Skeletal muscle tissue (tissue), 4 donors: ENCODE data around the gene ME2. TPM values are rescaled to one million over a fixed set of nuclear protein-coding genes. Genes with fewer than 3 reads are reported as not detected.
"Not testable (repeated sequence)": the region's sequence is repeated elsewhere in the genome, so short reads cannot be mapped to it uniquely, and the experiment has no call there.

Experiments
- H3K27ac ChIP-seq: one replicate; pipeline ENCODE4 v1.7.0; 2013; ENCODE audit warnings: mild to moderate bottlenecking, low read depth, low read length, inconsistent platforms
- H3K27me3 ChIP-seq, 3 donors: one replicate each; pipeline ENCODE4 v1.7.0; 2013; ENCODE audit warnings: low read length in 3 of 3; ENCODE audit not compliant: control insufficient read depth in 3 of 3, insufficient read depth in 3 of 3
- H3K36me3 ChIP-seq, 3 donors: one replicate each; pipeline ENCODE4 v1.7.0; 2013; ENCODE audit warnings: low read length in 3 of 3; ENCODE audit not compliant: control insufficient read depth in 3 of 3, insufficient read depth in 3 of 3
- H3K4me1 ChIP-seq, 3 donors: one replicate each; pipeline ENCODE4 v1.7.0; 2013; ENCODE audit warnings: low read length in 3 of 3, mild to moderate bottlenecking in 3 of 3; ENCODE audit not compliant: control insufficient read depth in 3 of 3, insufficient read depth in 3 of 3
- H3K4me3 ChIP-seq, 3 donors: one replicate each; pipeline ENCODE4 v1.7.0; 2013; ENCODE audit warnings: low read length in 3 of 3
- H3K9ac ChIP-seq, 3 donors: one replicate each; pipeline ENCODE4 v1.7.0; 2013; ENCODE audit warnings: low read length in 3 of 3, mild to moderate bottlenecking in 3 of 3, moderate library complexity in 2 of 3, low read depth in 1 of 3
- H3K9me3 ChIP-seq, 3 donors: one replicate each; pipeline ENCODE4 v1.7.0; 2013; ENCODE audit warnings: low read length in 3 of 3; ENCODE audit not compliant: control insufficient read depth in 3 of 3
- total RNA-seq: library from RNA; depleted of rRNA; stranded (reverse); fragments of >200 nt; gene quantifications from one replicate; pipeline ENCODE4 v1.2.3, GENCODE V29; 2014
- donor health status: Osteomylitis.

The ME2 gene
- total RNA-seq, 1 donor from 2014 or later = 26.1 TPM

GRCh38 chr18:50982086-50982801, 103.3 kb downstream of the ME2 start:
- Histone ChIP-seq H3K9ac (no peak overlapping the region), H3K27ac (no peak overlapping the region), H3K4me1 (peaks cover 1 to 6% (median 6%) of the 10 kb centered on the region in 3 donors), H3K4me3 (no peak overlapping the region), H3K36me3 (peaks cover 11 to 16% (median 13%) of the 10 kb centered on the region in 3 donors), H3K27me3 (no peaks in the 10 kb centered on the region), H3K9me3 (no peaks in the 10 kb centered on the region)

- no peaks in the 10 kb centered on the region for H3K9me3 ChIP-seq
- H3K36me3 ChIP-seq = peaks cover 9 to 11% (median 11%) of the 10 kb centered on the region in 3 donors
- no peak overlapping the region for H3K9ac ChIP-seq
- H3K4me3 ChIP-seq = no peak overlapping the region
- peaks cover 6 to 12% (median 6%) of the 10 kb centered on the region in 3 donors for H3K4me1 ChIP-seq
- no peak overlapping the region for H3K27ac ChIP-seq
- H3K27me3 ChIP-seq = no peaks in the 10 kb centered on the region
Measured at GRCh38 chr18:50982802-50983179, 103.9 kb downstream of the ME2 start.

DNA sequence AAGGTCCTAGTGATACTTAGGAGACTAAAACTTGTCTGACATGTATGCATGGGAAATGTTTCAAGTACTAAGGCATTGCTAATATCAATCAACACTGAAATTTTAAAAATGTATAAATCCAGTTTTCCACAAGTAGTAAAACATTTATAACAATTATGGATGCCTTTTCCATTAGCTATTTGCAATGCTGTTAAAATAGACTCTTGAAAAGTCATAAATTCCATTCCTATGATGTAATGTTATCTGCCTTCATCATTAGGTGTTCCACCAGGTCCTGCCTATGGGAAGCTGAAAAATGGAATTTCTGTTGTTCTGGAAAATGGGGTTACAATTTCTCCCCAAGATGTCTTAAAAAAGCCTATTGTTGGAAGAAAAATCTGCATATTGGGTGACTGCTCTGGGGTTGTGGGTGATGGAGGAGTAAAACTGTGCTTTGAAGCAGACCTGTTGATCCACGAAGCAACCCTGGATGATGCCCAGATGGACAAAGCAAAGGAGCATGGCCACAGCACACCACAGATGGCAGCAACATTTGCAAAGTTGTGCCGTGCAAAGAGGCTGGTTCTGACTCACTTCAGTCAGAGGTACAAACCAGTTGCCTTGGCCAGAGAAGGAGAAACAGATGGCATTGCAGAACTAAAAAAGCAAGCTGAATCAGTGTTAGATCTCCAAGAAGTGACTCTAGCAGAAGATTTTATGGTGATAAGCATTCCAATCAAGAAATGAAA, 107.6 kb downstream of the ME2 start:
- Histone ChIP-seq H3K27ac (no peak overlapping the region), H3K4me1 (peaks cover 11 to 14% (median 14%) of the 10 kb centered on the region in 3 donors), H3K36me3 (peaks cover 0 to 2% (median 0%) of the 10 kb centered on the region in 3 donors), H3K9ac (no peak overlapping the region), H3K27me3 (no peaks in the 10 kb centered on the region), H3K9me3 (no peaks in the 10 kb centered on the region), H3K4me3 (peak overlapping the region in 1 of 3 donors; percentile 17)

DNA sequence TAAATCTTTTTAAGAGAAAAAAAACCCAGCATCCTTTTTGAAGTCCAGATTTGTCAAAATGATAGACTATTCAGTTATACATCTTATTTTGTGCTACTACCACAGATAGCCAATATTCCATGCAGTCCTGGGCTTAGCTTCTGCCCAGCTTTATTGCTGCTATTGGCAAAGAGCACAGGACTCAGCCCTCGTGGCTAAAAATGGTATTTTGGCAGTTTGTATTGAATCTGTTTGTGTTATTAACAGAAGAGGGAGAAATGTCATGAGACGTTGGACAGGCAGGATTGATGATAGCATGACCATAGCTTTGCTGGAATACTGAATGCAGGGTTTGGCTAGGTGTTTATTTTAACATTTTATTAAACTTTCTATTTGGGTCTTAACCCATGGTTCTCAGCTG, 108.3 kb downstream of the ME2 start:
- Histone ChIP-seq H3K4me1 (peaks cover 11 to 15% (median 14%) of the 10 kb centered on the region in 3 donors), H3K27ac (peak overlapping the region; percentile 12), H3K36me3 (peaks cover 0 to 2% (median 0%) of the 10 kb centered on the region in 3 donors), H3K9ac (no peak overlapping the region), H3K27me3 (no peaks in the 10 kb centered on the region), H3K9me3 (no peaks in the 10 kb centered on the region), H3K4me3 (no peak overlapping the region)

DNA sequence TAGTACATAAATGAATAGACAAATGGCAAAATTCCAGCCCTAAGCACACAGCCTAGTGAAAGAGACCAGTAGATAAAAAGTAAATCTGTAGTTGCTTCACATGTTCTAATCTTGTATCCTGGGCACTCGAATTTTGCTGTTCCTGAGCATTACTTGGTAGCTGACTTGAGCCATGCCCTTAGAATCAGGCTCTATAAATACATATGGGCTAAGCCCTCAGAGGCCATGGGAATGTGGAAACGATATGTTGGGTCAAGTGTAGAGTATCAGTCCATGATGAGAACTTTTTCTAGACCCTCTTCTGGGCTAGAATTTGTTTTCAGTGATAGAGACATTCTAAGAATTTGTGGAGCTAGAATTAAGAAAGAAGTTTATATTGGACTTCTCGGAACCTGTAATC, 110.8 kb downstream of the ME2 start:
- no peak overlapping the region for H3K4me3 ChIP-seq
- no peaks in the 10 kb centered on the region for H3K27me3 ChIP-seq
- H3K27ac ChIP-seq = peak overlapping the region; percentile 23
- H3K4me1 ChIP-seq = peaks cover 14 to 33% (median 21%) of the 10 kb centered on the region in 3 donors
- peaks cover 0 to 2% (median 0%) of the 10 kb centered on the region in 3 donors for H3K36me3 ChIP-seq
- H3K9ac ChIP-seq = no peak overlapping the region
- no peaks in the 10 kb centered on the region for H3K9me3 ChIP-seq

- H3K4me3 ChIP-seq = no peak overlapping the region
- no peak overlapping the region for H3K27ac ChIP-seq
- no peaks in the 10 kb centered on the region for H3K27me3 ChIP-seq
- peaks cover 6 to 28% (median 19%) of the 10 kb centered on the region in 3 donors for H3K4me1 ChIP-seq
- no peak overlapping the region for H3K9ac ChIP-seq
- H3K9me3 ChIP-seq = no peaks in the 10 kb centered on the region
- H3K36me3 ChIP-seq = no peaks in the 10 kb centered on the region
Measured at GRCh38 chr18:50992351-50992762, 113.4 kb downstream of the ME2 start.

DNA sequence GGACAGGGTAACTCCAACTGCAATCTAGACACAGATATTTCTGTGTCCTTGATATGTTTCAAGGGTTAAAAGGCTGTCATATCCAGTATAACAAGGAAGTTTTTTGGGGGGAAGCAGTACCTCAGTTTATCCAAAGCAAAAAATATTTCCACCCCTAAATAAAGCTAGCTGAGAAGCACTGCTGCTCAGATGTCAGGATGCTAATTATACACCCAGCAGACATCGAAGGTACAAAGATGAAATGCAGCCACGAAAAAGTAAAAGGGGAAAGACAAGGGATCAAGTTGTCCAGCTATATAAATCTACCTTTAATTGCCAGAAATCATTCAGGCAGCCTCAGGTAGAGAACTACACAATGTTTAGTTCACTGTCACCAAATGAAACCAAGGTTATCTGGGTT, 115.1 kb downstream of the ME2 start:
- Histone ChIP-seq H3K9ac (no peak overlapping the region), H3K4me3 (peak overlapping the region in 2 of 3 donors; percentile 8 to 11), H3K9me3 (no peaks in the 10 kb centered on the region), H3K27ac (peak overlapping the region; percentile 57), H3K36me3 (no peaks in the 10 kb centered on the region), H3K4me1 (peaks cover 2 to 28% (median 15%) of the 10 kb centered on the region in 3 donors), H3K27me3 (no peaks in the 10 kb centered on the region)

DNA sequence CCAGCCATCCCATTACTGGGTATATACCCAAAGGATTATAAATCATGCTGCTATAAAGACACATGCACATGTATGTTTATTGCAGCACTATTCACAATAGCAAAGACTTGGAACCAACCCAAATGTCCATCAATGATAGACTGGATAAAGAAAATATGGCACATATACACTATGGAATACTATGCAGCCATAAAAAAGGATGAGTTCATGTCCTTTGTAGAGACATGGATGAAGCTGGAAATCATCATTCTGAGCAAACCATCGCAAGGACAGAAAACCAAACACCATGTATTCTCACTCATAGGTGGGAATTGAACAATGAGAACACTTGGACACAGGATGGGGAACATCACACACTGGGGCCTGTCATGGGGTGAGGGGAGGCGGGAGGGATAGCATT, 124.3 kb downstream of the ME2 start:
- H3K27ac ChIP-seq, H3K36me3 ChIP-seq, H3K9me3 ChIP-seq, H3K4me3 ChIP-seq, H3K9ac ChIP-seq, H3K27me3 ChIP-seq, H3K4me1 ChIP-seq: not testable (repeated sequence)
